H1 (cell line): Measurements from ENCODE around the gene RGS4. TPM values are rescaled to one million over a fixed set of nuclear protein-coding genes. Genes with fewer than 3 reads are reported as not detected.
"Not testable (repeated sequence)": the region's sequence is repeated elsewhere in the genome, so short reads cannot be mapped to it uniquely, and the experiment has no call there.

Experiments used
- CTCF ChIA-PET: fragments of 300-600 bp; sonication (Branson Sonifier 250); formaldehyde crosslinking; loops from one replicate; lab custom pipeline; 2021; ENCODE audit not compliant: partially characterized antibody; lab: Charles Lee
- POLR2A ChIA-PET: fragments of 300-600 bp; sonication (Branson Sonifier 250); formaldehyde crosslinking; loops from one replicate; lab custom pipeline; 2021; ENCODE audit warnings: inconsistent platforms; ENCODE audit not compliant: partially characterized antibody; lab: Charles Lee
- DNase-seq, 2 experiments: peaks; one replicate each; pipeline versions ENCODE4 v3.0.0 to v3.0.0-alpha.2; 2010 to 2022; ENCODE audit warnings: low spot score in 2 of 2, low read depth in 1 of 2, mixed read lengths in 1 of 2
- FAIRE-seq: peaks from 2 replicates; lab custom pipeline; 2011; peaks lifted over from hg19 to GRCh38; lab: Jason Lieb, UNC
- H2AFZ ChIP-seq: 2 replicates; pipeline ENCODE4 v1.8.1; 2012; ENCODE audit warnings: low read length, inconsistent platforms
- H2AK5ac ChIP-seq: 2 replicates; pipeline ENCODE4 v1.6.1; 2013; ENCODE audit warnings: low read depth, low read length
- H2BK120ac ChIP-seq: replicated peaks from 2 replicates; pipeline ENCODE3; 2013; ENCODE audit warnings: low read depth, low read length, inconsistent platforms
- H2BK12ac ChIP-seq: 2 replicates; pipeline ENCODE4 v1.6.1; 2013; ENCODE audit warnings: low read depth, low read length
- H2BK15ac ChIP-seq: 2 replicates; pipeline ENCODE4 v1.6.1; 2013; ENCODE audit warnings: low read length
- H2BK20ac ChIP-seq: 2 replicates; pipeline ENCODE4 v1.6.1; 2013; ENCODE audit warnings: low read length
- H2BK5ac ChIP-seq: 2 replicates; pipeline ENCODE4 v1.6.1; 2013; ENCODE audit warnings: low read depth, low read length
- H3K14ac ChIP-seq: 2 replicates; pipeline ENCODE4 v1.6.1; 2013; ENCODE audit warnings: inconsistent platforms; ENCODE audit not compliant: insufficient read length
- H3K18ac ChIP-seq: 2 replicates; pipeline ENCODE4 v1.6.1; 2013; ENCODE audit warnings: low read length; ENCODE audit errors: extremely low read depth
- H3K23ac ChIP-seq: 2 replicates; pipeline ENCODE4 v1.6.1; 2013; ENCODE audit warnings: inconsistent platforms; ENCODE audit not compliant: insufficient read length
- H3K23me2 ChIP-seq: 2 replicates; pipeline ENCODE4 v1.6.1; 2013; ENCODE audit warnings: low read depth, low read length
- H3K27ac ChIP-seq: 2 replicates; pipeline ENCODE4 v1.6.1; 2011; ENCODE audit warnings: low read depth, low read length, inconsistent platforms
- H3K27me3 ChIP-seq, 4 experiments: replicated peaks in 1 of 4; 1 replicate in 1 of 4; 2 replicates in 3 of 4; pipeline versions ENCODE4 v1.6.1 to v1.8.1; 2011 to 2013; ENCODE audit warnings: low read length in 3 of 4, mild to moderate bottlenecking in 3 of 4, inconsistent platforms in 2 of 4, mixed read lengths in 2 of 4, moderate library complexity in 1 of 4; ENCODE audit not compliant: control insufficient read depth in 3 of 4, insufficient read depth in 3 of 4; ENCODE audit errors: extremely low read depth in 1 of 4
- H3K36me3 ChIP-seq, 4 experiments: 2 replicates each; pipeline versions ENCODE4 v1.6.1 to v1.8.1; 2011 to 2013; ENCODE audit warnings: mild to moderate bottlenecking in 4 of 4, low read length in 3 of 4, moderate library complexity in 2 of 4, control low read depth in 1 of 4, inconsistent platforms in 1 of 4; ENCODE audit not compliant: insufficient read depth in 4 of 4, control insufficient read depth in 2 of 4
- H3K4ac ChIP-seq: replicated peaks from 2 replicates; pipeline ENCODE3; 2013; ENCODE audit warnings: low read length, low read depth, mixed read lengths, inconsistent platforms; ENCODE audit not compliant: insufficient read length
- H3K4me1 ChIP-seq, 4 experiments: replicated peaks in 1 of 4; 1 replicate in 1 of 4; 2 replicates in 3 of 4; pipeline versions ENCODE4 v1.6.1 to v1.8.1; 2011 to 2013; ENCODE audit warnings: low read length in 3 of 4, inconsistent platforms in 2 of 4, mixed read lengths in 1 of 4; ENCODE audit not compliant: insufficient read depth in 4 of 4, control insufficient read depth in 3 of 4
- H3K4me2 ChIP-seq, 2 experiments: 2 replicates each; pipeline versions ENCODE4 v1.6.1 to v1.8.1; 2011 to 2013; ENCODE audit warnings: low read depth in 2 of 2, low read length in 2 of 2, control low read depth in 1 of 2, inconsistent platforms in 1 of 2, mild to moderate bottlenecking in 1 of 2; ENCODE audit not compliant: insufficient read depth in 1 of 2
- H3K4me3 ChIP-seq, 4 experiments: fragments of 200-600, 300-600 bp in 1 of 4; sonication (generic), shearing (Covaris generic), sonication (Bioruptor Twin) in 1 of 4; 2 replicates each; pipeline versions ENCODE4 v1.5.1 to v1.8.1; 2011 to 2016; ENCODE audit warnings: low read length in 4 of 4, low read depth in 3 of 4, control low read depth in 2 of 4, inconsistent platforms in 2 of 4, mild to moderate bottlenecking in 2 of 4, mixed read lengths in 1 of 4, moderate library complexity in 1 of 4; ENCODE audit not compliant: insufficient read depth in 2 of 4; ENCODE audit errors: extremely low read depth in 1 of 4
- H3K56ac ChIP-seq: replicated peaks from 2 replicates; pipeline ENCODE3; 2013; ENCODE audit warnings: low read depth, mild to moderate bottlenecking, mixed read lengths, low read length, inconsistent platforms; ENCODE audit not compliant: insufficient read length
- H3K79me1 ChIP-seq: 2 replicates; pipeline ENCODE4 v1.6.1; 2013; ENCODE audit warnings: low read depth, low read length, control low read depth
- H3K79me2 ChIP-seq, 2 experiments: 2 replicates each; pipeline versions ENCODE4 v1.6.1 to v1.8.1; 2012 to 2013; ENCODE audit warnings: low read length in 2 of 2, mild to moderate bottlenecking in 2 of 2, inconsistent platforms in 1 of 2; ENCODE audit not compliant: insufficient read depth in 2 of 2, control insufficient read depth in 1 of 2
- H3K9ac ChIP-seq, 4 experiments: replicated peaks in 1 of 4; 1 replicate in 1 of 4; 2 replicates in 3 of 4; pipeline versions ENCODE4 v1.6.1 to v1.8.1; 2011 to 2013; ENCODE audit warnings: low read depth in 3 of 4, low read length in 3 of 4, control low read depth in 2 of 4, mild to moderate bottlenecking in 2 of 4, moderate library complexity in 2 of 4, inconsistent platforms in 1 of 4; ENCODE audit errors: extremely low read depth in 1 of 4
- H3K9me3 ChIP-seq, 2 experiments: 2 replicates each; pipeline versions ENCODE4 v1.6.1 to v1.8.1; 2012 to 2013; ENCODE audit warnings: mild to moderate bottlenecking in 2 of 2, moderate library complexity in 2 of 2, control low read depth in 1 of 2, inconsistent platforms in 1 of 2, low read depth in 1 of 2, low read length in 1 of 2, mixed read lengths in 1 of 2; ENCODE audit not compliant: insufficient read depth in 2 of 2
- H4K20me1 ChIP-seq, 2 experiments: replicated peaks in 1 of 2; 2 replicates each; pipeline versions ENCODE3 to v1.8.1; 2011 to 2013; ENCODE audit warnings: inconsistent platforms in 2 of 2, low read length in 2 of 2, mild to moderate bottlenecking in 1 of 2; ENCODE audit not compliant: insufficient read depth in 2 of 2, control insufficient read depth in 1 of 2
- H4K5ac ChIP-seq: 2 replicates; pipeline ENCODE4 v1.6.1; 2013; ENCODE audit warnings: low read length, low read depth, mixed read lengths, inconsistent platforms; ENCODE audit not compliant: insufficient read length
- H4K8ac ChIP-seq: 2 replicates; pipeline ENCODE4 v1.8.0; 2013; ENCODE audit warnings: mild to moderate bottlenecking, moderate library complexity, low read length, inconsistent platforms; ENCODE audit not compliant: insufficient read depth; ENCODE audit errors: extremely low read depth
- H4K91ac ChIP-seq: replicated peaks from 2 replicates; pipeline ENCODE3; 2013; ENCODE audit warnings: low read length, mixed read lengths, inconsistent platforms; ENCODE audit not compliant: insufficient read length
- WGBS, 2 experiments: shearing (Covaris generic) in 1 of 2; methylation state at CpG; one replicate each; pipeline versions ENCODE4 v1.1.6 to v1.1.7; 2013 to 2015; ENCODE audit warnings: low lambda C conversion rate in 2 of 2, mixed read lengths in 2 of 2, inconsistent platforms in 1 of 2, low coverage in 1 of 2, missing lambda C conversion rate in 1 of 2; ENCODE audit not compliant: insufficient replicate concordance in 2 of 2, insufficient coverage in 1 of 2, insufficient read length in 1 of 2; ENCODE audit errors: extremely low coverage in 1 of 2, missing lambda C conversion rate in 1 of 2; 5-methylcytosine and 5-hydroxymethylcytosine counted together
- polyA plus RNA-seq, 7 experiments: library from polyadenylated mRNA; depleted of rRNA in 3 of 7; stranded (reverse) in 5 of 7; unstranded in 2 of 7; fragments of >200 nt in 5 of 7; fragments of 200-250 nt in 2 of 7; gene quantifications; 1 replicate in 5 of 7; 2 replicates in 1 of 7; 4 replicates in 1 of 7; pipeline versions ENCODE4 v1.2.1 to v1.2.3, GENCODE V29; 2011 to 2013; ENCODE audit warnings: missing spikeins in 2 of 7, mixed read lengths in 2 of 7
- total RNA-seq: library from RNA; stranded (reverse); fragmentation: NEBNext Ultra II Directional; extraction: Animal tissue kit (Norgen Biotek cat#: 25700); gene quantifications from 2 replicates; pipeline ENCODE4 v1.2.1, GENCODE V29; 2021

RGS4 gene
- total and polyA plus RNA-seq, 2 of the 8 experiments (the other 6 are each of a cell fraction or from before 2014, with no cell fraction given) = 0.26 to 0.74 TPM

DNA sequence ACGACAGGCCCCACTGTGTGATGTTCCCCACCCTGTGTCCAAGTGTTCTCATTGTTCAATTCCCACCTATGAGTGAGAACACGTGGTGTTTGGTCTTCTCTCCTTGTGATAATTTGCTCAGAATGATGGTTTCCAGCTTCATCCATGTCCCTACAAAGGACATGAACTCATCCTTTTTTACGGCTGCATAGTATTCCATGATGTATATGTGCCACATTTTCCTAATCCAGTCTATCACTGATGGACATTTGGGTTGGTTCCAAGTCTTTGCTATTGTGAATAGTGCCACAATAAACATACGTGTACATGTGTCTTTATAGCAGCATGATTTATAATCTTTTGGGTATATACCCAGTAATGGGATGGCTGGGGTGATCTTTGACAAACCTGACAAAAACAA is 20.0 kb downstream of the RGS4 start:
- H3K36me3 ChIP-seq, H2BK120ac ChIP-seq, H3K4me1 ChIP-seq, H4K91ac ChIP-seq, H4K5ac ChIP-seq, POLR2A ChIA-PET, H2BK12ac ChIP-seq, H4K20me1 ChIP-seq, H2BK15ac ChIP-seq, H2AK5ac ChIP-seq, H4K8ac ChIP-seq, H3K4me2 ChIP-seq, H3K79me1 ChIP-seq, H2BK5ac ChIP-seq, H3K56ac ChIP-seq, H3K4ac ChIP-seq, H3K9ac ChIP-seq, H3K4me3 ChIP-seq, H3K27ac ChIP-seq, CTCF ChIA-PET, H3K18ac ChIP-seq, H3K9me3 ChIP-seq, DNase-seq, FAIRE-seq, H3K23me2 ChIP-seq, H2BK20ac ChIP-seq, H3K79me2 ChIP-seq, H2AFZ ChIP-seq, H3K14ac ChIP-seq, H3K23ac ChIP-seq, H3K27me3 ChIP-seq: not testable (repeated sequence)
- WGBS, 2 experiments = 83% methylated on average over 4 of the region's 4 CpGs; no CpG with 5 or more reads in 1 of the 2 experiments
